GM18498 (cell line): Measurements from ENCODE around the gene MED13.
A peak's percentile ranks its signal among the peaks of the same experiment; 100 is the strongest.
"Not testable (repeated sequence)": the region's sequence is repeated elsewhere in the genome, so short reads cannot be mapped to it uniquely, and the experiment has no call there.

Experiments
- ATAC-seq: cut with Tn5 transposase; IDR thresholded peaks from one replicate; pipeline ENCODE4 v1.9.1; 2021; ENCODE audit warnings: mild to moderate bottlenecking, moderate library complexity; ENCODE audit not compliant: unreplicated experiment

Gene MED13

DNA sequence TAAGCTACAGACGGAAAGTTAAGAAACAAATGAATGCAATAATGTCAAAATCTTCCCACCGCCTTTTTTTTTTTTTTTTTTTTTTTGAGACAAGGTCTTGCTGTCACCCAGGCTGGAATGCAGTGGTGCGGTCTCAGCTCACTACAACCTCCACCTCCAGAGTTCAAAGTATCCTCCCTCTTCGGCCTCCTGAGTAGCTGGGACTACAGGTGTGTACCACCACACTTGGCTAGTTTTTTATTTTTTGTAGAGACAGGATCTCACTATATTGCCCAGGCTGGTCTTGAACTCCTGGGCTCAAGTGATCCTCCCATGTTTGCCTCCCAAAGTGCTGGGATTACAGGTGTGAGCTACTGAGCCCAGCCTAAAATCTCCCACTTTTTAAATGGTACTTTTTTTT lies 66.5 kb downstream of the MED13 start:
- not testable (repeated sequence) for ATAC-seq

DNA sequence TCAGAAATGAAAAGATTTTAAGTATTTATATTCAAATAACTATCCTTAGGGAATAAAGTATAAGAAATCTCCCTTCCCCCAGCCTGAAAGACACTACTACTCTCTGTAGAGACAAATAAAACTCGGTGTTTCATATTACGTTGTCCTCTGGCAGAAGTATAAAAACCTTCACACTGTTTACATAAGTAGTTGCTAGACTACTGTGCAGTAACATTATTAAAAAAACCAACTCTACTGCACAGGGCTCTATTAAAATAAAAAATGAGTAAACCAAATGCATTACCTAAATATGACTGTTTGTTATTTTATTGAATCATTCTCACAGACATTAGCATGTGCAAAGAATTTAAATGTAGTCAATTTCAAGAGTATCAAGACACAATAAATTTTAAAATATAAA lies 67.4 kb downstream of the MED13 start:
- ATAC-seq: no peak

DNA sequence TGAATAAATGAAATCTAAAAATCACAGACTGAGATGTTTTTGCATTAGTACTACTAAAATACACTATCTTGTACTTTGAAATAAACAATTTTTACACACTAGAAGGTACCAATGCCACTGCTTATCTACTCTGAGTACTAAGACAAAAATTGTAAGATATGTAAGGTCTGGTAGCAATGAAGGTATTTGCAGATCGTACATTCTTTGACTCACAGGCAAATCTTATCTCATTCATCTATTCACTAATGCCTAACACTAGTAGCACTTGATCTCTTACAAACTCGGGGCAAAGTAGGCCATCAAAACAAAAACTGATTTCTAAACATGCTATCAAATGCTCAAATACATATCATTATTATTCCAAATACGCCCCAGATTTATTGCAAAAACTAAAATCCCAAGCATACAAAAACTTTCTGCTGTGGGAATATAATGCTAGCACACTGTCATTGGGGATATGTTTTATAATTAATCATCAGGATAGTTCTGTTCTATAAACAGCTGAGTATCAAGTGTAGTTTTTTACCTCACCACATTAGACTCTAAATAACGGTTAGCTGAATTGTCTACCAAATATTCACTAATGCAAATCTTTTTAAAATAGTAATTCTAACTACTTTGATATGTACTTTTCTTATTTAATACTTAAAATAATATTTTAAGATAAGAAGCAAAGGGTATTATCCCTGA lies 68.0 kb downstream of the MED13 start:
- no peak for ATAC-seq

DNA sequence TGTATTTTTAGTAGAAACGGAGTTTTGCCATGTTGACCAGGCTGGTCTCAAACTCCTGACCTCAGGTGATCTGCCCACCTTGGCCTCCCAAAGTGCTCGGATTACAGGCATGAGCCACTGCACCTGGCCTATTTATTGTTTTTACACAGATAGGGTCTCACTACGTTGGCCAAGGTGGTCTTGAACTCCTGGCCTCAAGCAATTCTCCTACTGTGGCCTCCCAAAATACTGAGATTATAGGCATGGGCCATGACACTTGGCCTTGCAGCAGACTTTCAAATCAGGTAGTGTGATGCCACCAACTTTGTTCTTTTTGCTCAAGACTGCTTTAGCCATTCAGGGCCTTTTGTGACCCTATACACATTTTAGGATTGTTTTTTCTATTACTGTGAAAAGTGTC lies 75.6 kb downstream of the MED13 start:
- no peak for ATAC-seq

DNA sequence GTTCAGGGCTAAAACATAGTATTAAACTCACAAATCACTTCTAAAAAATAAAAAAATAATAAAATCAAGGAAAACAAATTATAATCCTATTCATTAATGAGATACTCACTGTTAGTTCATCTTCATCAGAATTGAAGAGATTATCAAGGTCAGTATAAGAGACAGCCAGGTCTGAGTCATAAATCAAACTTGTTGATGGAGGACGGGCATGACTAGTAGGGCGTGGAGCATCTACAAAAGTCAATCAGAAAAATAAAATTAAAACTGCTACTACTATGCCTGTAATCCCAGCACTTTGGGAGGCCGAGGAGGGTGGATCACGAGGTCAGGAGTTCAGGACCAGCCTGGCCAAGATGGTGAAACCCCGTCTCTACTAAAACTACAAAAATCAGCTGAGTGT lies 78.2 kb downstream of the MED13 start:
- ATAC-seq: no peak

DNA sequence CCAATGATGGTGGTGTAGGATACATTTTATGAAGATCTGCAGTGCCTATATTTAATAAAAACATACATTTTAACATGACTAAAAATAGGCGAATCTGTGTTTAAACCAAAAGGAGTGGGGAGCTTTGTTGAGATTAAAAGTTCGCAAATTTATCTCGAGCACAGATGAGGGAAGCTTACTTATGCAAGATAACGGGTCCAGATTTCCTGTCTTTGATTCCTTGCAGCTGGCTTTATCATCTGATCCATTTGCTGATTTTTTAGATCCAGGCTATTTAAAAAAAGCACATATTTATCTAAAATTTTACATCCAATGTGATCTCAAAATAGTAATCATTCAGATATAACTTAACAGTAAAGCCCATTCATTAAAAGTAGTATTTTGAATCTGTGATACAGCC lies 80.3 kb downstream of the MED13 start:
- no peak for ATAC-seq

DNA sequence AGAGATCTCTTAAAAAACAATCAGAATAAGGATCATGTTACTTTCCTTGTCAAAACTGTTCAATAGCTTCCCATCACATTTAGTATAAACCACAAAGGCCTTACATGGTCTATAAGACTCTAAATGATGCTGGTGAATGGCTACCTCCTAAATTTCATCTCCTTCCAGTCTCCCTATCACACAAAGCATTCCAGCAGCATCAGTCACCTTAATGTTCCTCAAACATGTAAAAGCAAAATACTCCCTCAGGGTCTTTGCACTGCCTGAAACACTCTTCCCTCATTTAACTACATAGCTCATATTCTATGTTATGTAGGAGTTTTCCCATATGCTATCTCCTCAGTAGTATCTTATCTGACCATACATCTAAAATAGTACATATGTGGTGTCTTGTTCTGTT lies 83.8 kb downstream of the MED13 start:
- no peak for ATAC-seq

DNA sequence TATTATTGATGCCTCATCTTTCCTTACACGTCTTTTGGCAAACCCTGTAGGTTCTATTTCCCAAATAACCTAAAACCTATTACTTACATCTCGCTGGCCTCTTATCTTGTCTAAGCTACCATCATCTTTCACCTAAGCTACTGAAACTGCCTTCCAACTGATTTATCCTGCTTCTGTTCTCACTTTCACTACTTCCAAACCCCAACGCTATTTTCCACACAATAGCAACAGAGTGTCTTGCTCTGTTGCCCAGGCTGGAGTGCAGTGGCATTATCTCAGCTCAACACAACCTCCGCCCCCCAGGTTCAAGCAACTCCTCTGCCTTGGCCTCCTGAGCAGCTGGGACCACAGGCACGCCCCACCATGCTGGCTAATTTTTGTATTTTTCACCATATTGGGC lies 84.5 kb downstream of the MED13 start:
- no peak for ATAC-seq

DNA sequence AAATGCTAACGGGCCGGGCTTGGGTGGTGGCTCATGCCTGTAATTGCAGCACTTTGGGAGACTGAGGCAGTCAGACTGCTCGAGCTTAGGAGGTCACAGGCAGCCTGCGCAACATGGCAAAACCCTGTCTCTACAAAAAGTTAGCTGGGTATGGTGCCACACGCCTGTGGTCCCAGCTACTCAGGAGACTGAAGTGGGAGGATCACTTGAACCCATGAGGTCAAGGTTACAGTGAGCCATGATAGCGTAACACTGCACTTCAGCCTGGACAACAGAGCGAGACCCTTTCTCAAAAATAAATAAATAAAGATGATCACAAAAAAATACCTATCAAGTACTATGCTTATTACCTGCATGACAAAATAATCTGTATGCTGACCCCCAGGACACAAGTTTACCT lies 91.0 kb downstream of the MED13 start:
- no peak for ATAC-seq

DNA sequence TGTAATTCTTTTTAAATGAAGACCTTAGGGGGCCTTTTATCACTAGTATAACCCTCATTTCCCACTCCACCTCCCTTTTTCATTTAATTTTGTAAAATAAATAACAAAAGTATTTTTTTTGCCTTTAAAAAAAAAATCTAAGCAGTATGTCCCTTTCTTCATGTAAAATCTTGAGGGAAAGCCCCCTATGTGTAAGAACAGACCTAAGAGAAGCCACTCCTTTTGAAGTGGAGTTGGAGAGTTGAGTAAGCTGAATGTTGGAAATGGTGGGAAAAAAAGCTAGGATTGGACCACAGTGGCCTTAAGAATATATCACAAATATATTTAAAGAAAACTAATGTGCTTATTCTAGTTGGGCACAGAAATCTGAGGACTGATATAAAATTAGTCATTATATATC lies 92.8 kb downstream of the MED13 start:
- ATAC-seq: no peak

DNA sequence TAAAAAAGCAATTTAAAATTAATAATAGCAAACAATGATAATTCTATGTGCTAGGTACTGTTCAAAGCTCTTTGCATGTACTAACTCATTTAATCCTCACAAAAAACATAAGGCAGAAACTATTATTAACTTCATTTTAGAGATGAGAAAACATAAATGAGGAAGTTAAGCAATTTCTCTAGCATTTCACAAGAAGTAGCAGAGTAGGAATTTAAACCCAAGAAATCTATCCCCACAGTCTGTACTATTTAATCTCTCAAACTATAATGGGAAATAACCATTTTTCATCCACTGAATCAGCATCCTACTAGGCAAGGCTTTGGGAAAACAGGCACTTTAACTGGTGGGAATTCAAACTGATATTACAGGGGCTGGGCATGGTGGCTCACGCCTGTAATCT lies 95.0 kb downstream of the MED13 start:
- no peak for ATAC-seq

DNA sequence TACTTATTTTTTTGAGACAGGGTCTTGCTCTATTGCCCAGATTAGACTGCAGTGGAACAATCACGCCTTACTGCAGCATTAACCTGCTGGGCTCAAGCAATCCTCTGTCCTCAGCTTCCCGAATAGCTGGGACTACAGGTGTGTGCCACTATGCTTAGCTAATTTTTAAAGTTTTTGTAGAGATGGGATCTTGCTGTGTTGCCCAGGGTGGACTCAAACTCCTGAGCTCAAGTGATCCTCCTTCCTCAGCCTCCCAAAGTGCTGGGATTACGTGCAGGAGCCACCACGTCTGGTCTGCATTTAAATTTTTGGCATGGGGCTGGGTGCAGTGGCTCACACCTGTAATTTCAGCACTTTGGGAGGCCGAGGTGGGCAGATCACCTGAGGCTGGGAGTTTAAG lies 96.3 kb downstream of the MED13 start:
- ATAC-seq: no peak

DNA sequence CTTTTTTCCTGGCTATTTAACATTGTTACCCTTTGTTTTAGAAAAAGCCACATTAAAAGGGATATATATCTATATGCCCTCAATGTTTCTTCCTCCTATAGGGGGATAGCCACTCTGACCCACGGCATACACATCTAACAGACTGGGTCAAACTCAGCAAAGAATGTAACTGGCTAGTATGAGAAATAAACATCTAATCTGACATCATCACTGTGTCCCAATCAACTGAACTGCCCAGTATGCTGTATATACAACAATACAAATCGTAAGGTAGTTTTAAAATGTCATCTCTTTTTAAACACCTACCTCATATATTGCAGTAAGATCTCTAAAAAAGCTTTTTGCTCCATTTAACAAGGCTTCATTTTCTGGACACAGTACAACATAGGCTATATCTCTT lies 97.3 kb downstream of the MED13 start:
- ATAC-seq: no peak

DNA sequence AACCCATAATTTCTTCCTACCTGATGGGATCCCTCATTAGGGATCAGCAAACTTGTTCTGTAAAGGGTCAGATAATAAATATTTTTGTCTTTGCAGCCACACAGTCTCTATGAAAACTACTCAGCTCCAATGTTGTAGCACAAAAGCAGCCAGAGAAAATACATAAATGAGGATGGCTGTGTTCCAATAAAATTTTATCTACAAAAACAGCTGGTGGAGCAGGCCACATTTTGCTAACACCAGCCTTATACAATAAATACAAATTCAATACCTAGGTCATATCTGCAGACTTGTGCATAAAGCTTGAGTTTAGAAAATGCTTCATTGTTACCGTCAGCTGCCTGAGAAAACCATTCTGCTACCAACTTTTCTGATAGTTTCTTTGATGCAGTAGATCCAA lies 98.9 kb downstream of the MED13 start:
- ATAC-seq: no peak

DNA sequence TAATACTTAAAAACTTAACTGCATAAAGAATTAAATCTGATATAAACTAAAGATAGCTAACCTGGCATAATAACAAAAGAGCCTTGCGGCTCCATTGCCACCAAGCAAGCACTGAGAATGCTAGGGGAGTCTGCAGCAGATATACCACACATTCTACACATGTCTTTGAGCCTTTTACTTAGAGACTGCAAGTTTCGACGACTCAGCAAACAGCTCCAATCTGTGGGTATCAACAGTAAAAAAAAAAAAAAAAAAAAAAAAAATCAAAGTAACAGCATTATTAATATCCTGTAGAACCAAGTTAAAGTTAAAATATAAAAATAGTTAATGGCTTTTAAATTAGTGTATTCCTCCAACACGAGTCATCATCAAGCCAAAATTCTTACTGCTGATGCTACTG lies 109.5 kb downstream of the MED13 start:
- no peak for ATAC-seq

DNA sequence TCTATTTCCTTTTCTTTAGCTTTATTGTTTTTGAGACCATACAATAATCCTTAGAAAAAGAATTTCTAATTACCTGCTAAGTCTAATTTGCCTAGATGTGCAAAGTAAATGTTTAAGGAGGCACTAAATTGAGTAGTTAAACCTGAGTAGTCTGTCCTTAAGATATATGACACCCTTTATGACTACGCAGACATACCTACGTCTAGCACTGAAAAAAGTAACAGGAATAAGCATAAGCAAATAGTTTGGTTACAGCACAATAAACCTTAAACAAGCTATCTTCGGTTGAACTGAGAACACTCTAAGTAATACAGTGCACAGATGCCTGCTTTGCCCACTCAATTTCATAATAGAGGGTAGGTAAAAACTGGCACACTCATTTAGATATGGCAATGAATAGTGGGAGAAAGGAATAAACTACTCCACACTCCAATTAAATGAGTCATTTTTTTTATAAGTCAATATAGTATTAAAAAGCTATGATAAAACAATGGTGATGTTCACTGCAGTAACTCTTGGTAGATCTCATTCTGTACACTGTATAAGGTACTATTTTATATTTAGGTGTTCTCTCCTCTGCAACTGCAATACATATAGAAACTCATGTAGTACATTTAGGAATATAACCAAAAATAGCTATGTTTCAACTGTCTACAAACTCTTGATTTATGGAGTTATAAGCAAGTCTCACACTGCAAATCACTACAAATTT lies 117.6 kb downstream of the MED13 start:
- no peak for ATAC-seq

DNA sequence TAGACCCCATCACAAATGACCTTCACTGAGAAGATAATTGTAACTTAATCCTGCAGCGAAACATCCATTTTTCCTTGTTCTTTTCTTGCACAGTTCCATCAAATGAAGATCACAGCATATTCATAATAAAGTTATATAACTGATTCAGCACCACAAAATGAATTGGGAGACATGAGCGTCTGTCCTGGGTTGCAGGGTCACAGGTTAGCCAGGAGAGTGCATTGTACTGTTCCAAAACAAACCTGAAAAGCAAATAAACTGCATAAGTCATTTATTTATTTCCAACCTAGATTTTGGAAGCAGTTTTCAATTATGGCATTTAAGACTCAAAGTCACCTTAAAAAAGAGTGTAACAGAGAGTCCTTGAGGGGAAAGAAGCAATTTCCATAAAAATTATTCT lies 118.7 kb downstream of the MED13 start:
- no peak for ATAC-seq

DNA sequence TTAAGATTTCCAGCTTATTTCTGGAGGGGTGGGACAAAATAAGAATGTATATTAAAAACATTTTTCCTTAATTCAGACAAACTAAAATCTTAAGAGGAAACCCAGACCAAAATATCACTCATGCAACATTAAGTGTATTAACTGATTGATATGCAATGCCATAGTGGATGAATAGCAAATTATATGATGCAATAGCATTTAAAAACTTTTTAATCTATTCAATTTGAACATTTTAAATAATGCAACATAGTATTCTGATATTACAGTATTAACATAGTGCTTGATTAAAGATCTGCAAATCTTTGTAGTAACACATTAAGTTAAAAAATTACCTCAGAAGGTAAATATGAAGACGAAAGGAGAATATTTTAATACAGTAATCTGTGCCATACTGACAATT lies 122.0 kb downstream of the MED13 start:
- ATAC-seq: no peak

DNA sequence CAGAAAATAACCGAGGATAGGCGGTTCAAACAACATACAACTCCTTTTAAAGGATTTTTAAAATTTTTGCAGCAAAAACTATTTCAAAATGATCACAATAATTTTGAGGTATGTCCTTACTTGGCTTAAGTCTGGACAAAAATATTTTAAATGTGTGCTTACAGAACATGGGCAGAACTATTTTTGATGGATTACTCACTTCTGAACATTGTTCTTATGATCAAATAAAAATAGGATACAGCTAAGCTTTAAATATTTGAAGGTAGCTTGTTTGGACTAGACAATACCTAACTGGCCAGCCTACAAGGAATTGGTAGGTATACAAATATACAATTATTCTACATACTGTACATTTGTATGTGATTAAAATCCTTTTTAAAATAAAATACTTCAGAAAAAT lies 123.0 kb downstream of the MED13 start:
- ATAC-seq: no peak

DNA sequence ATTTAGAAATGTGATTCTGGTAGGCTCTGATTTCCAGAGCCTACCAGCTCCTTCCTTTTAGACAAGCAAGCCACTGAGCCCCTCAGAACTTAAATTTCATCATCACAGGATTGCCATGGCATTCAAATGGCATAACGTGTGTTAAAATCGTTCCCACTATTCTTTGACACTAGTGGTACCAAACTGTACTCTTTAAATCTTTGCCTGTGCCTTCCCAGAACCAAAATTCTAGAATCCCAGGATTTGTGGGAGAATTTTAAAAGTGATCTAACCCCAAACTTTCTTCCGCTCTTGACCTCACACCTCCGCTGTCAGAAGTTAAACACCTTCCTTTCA lies 137.0 kb downstream of the MED13 start:
- peak; percentile 4 for ATAC-seq

DNA sequence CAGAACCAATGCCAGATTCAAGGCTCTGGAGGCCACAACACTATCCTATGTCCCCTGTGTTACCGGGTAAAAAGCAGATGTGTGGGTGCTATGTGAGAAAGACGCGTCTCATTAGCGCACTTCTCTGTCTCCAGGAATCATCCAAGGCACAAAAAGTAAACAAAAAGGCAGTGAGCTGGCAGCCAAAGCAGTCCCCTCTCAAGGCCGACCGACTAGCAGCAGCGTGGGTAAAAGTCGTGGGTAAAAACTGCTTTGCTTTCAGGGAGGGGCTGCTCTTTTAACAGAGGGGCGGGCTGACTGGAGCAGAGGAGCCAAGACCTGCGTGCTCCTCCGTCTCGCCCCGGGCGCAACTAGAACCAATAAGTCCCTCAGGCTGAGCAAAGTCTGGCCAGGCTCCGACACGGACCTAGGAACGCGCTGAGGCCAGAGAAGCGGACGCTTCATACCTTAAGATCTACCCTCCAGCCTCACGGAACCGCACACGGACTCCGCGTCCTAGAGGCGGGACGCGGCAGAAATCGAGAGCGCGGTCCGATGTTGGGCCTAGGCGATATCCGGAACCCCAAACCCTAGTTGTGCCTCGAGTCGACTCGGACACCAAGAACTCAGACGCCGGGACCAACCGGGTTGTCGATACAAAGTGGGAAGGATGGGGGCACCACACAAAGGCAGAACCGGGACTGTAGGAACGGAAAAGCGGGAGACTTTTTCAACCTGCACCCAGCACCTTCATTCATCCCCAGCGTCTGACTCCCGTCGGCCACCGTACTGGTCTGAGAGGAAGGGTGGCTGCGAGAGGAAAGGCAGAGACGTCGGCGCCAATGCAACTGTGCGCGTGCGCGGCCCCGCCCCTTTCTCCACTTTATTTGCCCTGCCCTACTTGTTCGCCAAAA lies 137.6 kb downstream of the MED13 start, which contains the start of gene INTS2:
INTS2 (minus strand) TSS at position 775 of the 893 bp plus-strand sequence. CDS start 1,338 bp downstream, outside the sequence.
- peak; percentile 81 for ATAC-seq

DNA sequence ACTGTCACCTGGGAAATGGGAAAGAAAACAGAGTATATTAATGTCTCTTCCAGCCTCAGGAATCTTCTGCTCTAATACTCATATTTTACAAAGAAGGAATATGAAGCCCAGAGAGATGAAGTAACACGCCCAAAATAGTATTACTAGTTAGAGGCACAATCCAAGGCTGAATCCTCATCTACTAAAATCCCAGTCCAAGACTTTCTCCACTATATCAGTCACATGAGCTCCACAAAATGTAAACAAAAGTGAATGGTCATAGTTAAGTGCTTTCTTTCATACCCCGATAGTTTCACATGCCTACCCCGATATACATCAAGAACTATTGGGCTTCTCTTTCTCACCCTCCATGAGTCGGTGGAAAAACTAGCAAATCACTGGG lies 138.3 kb downstream of the MED13 start:
- no peak for ATAC-seq
